ENCODE data around the gene NQO1.

- TF ChIP-seq, protein P1, sequence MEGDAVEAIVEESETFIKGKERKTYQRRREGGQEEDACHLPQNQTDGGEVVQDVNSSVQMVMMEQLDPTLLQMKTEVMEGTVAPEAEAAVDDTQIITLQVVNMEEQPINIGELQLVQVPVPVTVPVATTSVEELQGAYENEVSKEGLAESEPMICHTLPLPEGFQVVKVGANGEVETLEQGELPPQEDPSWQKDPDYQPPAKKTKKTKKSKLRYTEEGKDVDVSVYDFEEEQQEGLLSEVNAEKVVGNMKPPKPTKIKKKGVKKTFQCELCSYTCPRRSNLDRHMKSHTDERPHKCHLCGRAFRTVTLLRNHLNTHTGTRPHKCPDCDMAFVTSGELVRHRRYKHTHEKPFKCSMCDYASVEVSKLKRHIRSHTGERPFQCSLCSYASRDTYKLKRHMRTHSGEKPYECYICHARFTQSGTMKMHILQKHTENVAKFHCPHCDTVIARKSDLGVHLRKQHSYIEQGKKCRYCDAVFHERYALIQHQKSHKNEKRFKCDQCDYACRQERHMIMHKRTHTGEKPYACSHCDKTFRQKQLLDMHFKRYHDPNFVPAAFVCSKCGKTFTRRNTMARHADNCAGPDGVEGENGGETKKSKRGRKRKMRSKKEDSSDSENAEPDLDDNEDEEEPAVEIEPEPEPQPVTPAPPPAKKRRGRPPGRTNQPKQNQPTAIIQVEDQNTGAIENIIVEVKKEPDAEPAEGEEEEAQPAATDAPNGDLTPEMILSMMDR (IDR thresholded peaks at IDR 0.05): no peak
- TF ChIP-seq EZH2 (IDR thresholded peaks at IDR 0.05; ENCODE audit: borderline replicate concordance, insufficient read depth, low read depth, low read length, poor library complexity, severe bottlenecking): no peak
Measured at GRCh38 chr16:69680358-69680757, 46.0 kb downstream of the NQO1 start.
